Ascending aorta (tissue), 2 donors: Measurements from ENCODE around the gene FAM111B. TPM values are rescaled to one million over a fixed set of nuclear protein-coding genes. Genes with fewer than 3 reads are reported as not detected.
A peak's percentile ranks its signal among the peaks of the same experiment; 100 is the strongest.
"Not testable (repeated sequence)": the region's sequence is repeated elsewhere in the genome, so short reads cannot be mapped to it uniquely, and the experiment has no call there.

Source experiments
- DNase-seq, 2 donors: peaks; one replicate each; pipeline ENCODE4 v3.0.0-alpha.2; 2019; ENCODE audit warnings: low spot score in 2 of 2
- H3K27ac ChIP-seq, 2 donors: fragments of 200-600 bp; sonication (generic); one replicate each; pipeline ENCODE4 v1.5.1; 2016 to 2017; ENCODE audit warnings: mild to moderate bottlenecking in 1 of 2
- H3K27me3 ChIP-seq: fragments of 200-600 bp; sonication (generic); one replicate; pipeline ENCODE4 v1.5.1; 2017
- H3K36me3 ChIP-seq, 2 donors: fragments of 200-600 bp; sonication (generic); one replicate each; pipeline ENCODE4 v1.5.1; 2016
- H3K4me1 ChIP-seq, 2 donors: fragments of 200-600 bp; sonication (generic); one replicate each; pipeline ENCODE4 v1.5.1; 2016 to 2017; ENCODE audit warnings: mild to moderate bottlenecking in 1 of 2
- H3K4me3 ChIP-seq, 2 donors: fragments of 200-600 bp; sonication (generic); one replicate each; pipeline ENCODE4 v1.5.1; 2016 to 2017; ENCODE audit warnings: mild to moderate bottlenecking in 1 of 2
- H3K9me3 ChIP-seq, 2 donors: fragments of 200-600 bp; sonication (generic); one replicate each; pipeline ENCODE4 v1.5.1; 2016
- intact Hi-C: fragments of 100-400 bp; cut with DNase I; formaldehyde crosslinking; loops from one replicate; pipeline ENCODE4 v1.15.1; 2023
- total RNA-seq: library from RNA; depleted of rRNA; stranded (reverse); fragments of >200 nt; gene quantifications from one replicate; pipeline ENCODE4 v1.1.0, GENCODE V29; 2016
- TF ChIP-seq, protein P1 (sequence below), 3 experiments: fragments of 200-600 bp in 2 of 3; fragments of 450-650 bp in 1 of 3; sonication (generic) in 2 of 3; IDR thresholded peaks; one replicate each; pipeline ENCODE4 v1.5.1; 2016 to 2019; ENCODE audit warnings: antibody characterized with exemption in 3 of 3, mild to moderate bottlenecking in 1 of 3, moderate library complexity in 1 of 3

FAM111B gene
- total RNA-seq, 1 donor from 2014 or later, result not detected

DNA sequence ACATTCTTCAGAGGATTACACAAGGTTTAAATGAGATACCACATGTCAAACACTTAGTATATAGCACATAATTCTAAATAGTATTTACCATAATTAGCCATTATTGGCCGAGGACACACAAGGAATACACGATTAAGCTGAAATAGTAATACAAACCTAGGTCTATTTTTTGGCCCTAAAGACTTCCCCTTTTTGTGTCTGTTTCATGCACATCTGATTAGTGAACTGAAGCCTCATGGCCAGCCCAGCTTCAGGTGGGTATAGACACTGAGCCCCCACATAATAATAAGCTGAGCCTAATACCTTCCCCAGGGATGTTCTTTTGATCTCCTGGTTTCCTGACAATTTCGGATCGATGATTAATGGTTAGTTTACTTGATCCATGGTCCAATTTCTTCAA, 18.9 kb upstream of the FAM111B start:
- Histone ChIP-seq H3K9me3 (no peaks in the 10 kb centered on the region), H3K4me3 (no peak overlapping the region), H3K36me3 (no peaks in the 10 kb centered on the region), H3K27ac (no peak overlapping the region), H3K4me1 (no peaks in the 10 kb centered on the region), H3K27me3 (no peaks in the 10 kb centered on the region)
- TF ChIP-seq, protein P1, sequence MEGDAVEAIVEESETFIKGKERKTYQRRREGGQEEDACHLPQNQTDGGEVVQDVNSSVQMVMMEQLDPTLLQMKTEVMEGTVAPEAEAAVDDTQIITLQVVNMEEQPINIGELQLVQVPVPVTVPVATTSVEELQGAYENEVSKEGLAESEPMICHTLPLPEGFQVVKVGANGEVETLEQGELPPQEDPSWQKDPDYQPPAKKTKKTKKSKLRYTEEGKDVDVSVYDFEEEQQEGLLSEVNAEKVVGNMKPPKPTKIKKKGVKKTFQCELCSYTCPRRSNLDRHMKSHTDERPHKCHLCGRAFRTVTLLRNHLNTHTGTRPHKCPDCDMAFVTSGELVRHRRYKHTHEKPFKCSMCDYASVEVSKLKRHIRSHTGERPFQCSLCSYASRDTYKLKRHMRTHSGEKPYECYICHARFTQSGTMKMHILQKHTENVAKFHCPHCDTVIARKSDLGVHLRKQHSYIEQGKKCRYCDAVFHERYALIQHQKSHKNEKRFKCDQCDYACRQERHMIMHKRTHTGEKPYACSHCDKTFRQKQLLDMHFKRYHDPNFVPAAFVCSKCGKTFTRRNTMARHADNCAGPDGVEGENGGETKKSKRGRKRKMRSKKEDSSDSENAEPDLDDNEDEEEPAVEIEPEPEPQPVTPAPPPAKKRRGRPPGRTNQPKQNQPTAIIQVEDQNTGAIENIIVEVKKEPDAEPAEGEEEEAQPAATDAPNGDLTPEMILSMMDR (IDR thresholded peaks at IDR 0.05), result no peak
- DNase-seq, result no peak
- intact Hi-C loops, result no loop called here

DNA sequence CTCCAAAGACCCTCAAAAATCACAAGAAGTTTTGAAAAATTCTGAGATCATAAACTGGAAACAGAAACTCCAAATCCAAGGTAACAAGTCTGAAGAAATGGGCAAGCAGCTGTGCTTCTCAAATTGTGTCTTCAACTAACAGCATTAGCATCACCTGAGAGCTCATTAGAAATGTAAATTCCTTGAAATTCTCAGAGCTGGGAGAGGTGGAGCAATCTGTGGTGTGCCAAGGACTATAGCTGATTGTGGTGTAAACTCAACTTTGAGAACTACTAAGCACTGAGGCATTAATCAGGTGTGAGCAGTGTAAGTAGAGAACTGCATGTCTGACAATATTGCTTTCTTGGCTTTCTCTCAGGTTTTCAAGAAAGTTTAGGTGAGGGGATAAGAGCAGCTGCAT, 13.5 kb upstream of the FAM111B start:
- H3K4me3 ChIP-seq, H3K27me3 ChIP-seq, H3K36me3 ChIP-seq, intact Hi-C loops, H3K9me3 ChIP-seq, H3K27ac ChIP-seq, H3K4me1 ChIP-seq, DNase-seq: not testable (repeated sequence)

DNA sequence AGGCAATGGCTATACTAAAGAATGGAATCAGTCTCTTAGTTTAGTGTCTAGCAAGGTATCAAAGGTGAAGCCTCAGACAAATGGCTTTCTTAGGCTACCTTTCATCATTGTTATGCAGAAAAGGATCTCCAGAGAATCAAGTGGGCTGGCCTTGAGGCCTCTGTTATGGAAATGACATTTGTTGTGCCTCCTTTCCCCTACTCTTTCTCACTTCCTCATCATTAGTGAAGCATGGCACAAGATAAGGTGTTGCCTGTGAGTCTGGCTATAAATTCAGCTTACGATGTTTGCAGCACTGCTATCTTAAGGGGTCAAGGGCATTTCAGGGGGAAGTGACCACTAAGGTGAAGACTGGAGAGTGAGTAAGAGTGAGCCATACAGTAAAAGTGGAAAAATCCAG, 11.8 kb upstream of the FAM111B start:
- not testable (repeated sequence) for H3K9me3 ChIP-seq, H3K27me3 ChIP-seq, H3K4me1 ChIP-seq, H3K27ac ChIP-seq, H3K36me3 ChIP-seq, H3K4me3 ChIP-seq, DNase-seq
- intact Hi-C loops, result loop anchor here (5.0 kb wide), 1 partner anchor 62 kb away; no protein-coding TSS in a partner anchor

DNA sequence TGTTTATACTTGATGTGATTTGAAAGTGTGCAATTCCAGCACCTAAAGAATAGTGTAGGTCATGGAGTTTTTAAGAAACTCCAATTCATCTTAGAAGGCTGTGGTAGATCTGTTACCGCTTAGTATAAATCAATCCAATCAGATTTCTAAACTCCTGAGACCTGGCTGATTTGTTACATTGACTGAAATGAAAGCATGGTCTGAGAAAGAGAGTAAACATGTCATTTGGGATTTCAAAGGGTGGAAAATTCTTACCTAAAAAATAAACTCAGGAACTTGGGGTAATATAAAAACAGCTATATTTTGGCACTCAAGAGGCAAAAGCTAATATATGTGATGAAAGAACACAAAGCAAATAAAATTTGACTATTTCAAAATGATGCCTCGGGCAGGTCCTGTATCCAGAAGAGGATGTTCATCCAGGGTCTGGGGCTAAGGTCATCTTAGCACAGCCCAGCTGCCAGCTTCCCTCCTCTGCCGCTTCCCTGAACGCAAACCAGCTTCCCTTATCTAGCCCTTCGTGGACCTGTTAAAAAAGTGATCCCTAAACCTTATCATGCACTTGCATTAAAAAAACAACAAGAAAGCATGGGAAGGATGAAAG, 11.0 kb upstream of the FAM111B start:
- not testable (repeated sequence) for H3K27me3 ChIP-seq, H3K4me1 ChIP-seq, H3K36me3 ChIP-seq, H3K9me3 ChIP-seq, H3K4me3 ChIP-seq, H3K27ac ChIP-seq, DNase-seq
- intact Hi-C loops, result loop anchor here (5.0 kb wide), 1 partner anchor 61 kb away; no protein-coding TSS in a partner anchor

DNA sequence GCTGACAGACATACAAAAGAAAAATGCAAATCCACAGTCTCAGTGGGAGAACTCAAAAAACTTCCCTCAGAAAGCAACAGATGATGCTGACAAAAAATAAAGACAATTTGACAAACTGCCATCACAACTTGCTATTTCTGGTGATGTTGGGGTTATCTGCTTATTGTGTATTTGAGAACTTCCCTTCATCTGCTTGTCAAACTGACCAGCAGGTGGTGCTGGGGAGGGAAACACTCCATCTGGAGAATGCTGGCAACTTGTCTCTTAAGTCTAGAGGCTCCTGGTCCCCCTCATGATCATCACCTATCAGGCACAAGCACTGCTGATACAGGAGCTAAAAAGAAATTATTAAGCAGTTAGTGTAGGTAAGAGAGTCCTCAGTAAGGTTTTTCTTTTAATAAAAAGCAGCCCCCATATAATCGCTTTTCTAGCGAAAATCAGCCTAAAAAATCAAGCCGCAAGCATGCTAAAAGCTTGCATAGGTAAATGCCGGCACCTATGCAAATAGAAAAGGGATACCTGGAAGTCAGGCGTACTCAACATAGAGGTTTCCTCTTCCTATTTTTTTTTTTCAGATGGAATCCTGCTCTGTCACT, 9.8 kb upstream of the FAM111B start:
- no peaks in the 10 kb centered on the region for H3K9me3 ChIP-seq
- TF ChIP-seq, protein P1 (IDR thresholded peaks at IDR 0.05), result peak; percentile 33 to 58 (median 44)
- H3K36me3 ChIP-seq, result no peaks in the 10 kb centered on the region
- no peak overlapping the region for H3K4me3 ChIP-seq
- peaks cover 0 to under 1% of the 10 kb centered on the region in 2 donors for H3K4me1 ChIP-seq
- intact Hi-C loops, result loop anchor here (1.0 to 5.0 kb wide), 2 partner anchors 39 to 60 kb away; no protein-coding TSS in a partner anchor
- H3K27me3 ChIP-seq, result no peaks in the 10 kb centered on the region
- no peak overlapping the region for H3K27ac ChIP-seq
- peak in 1 of 2 donors; percentile 74 for DNase-seq

DNA sequence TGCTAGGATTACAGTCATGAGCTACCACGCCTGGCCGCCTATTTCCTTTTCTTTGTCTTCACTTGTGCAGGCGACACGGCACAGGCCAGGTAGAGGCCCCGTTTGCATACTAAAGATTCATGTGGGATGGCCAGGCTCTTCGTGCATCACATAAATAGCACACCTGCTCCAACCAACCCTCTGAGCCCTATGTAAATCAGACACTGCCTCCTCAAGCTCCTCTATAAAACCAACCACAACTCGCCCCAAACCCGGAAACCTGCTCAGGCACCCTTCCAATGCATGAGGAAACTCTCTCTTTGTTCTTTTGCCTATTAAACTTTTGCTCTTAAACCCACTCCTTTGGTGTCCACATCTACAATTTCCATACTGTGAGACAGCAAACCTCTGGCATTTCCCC, 9.1 kb upstream of the FAM111B start:
- not testable (repeated sequence) for H3K36me3 ChIP-seq, H3K4me1 ChIP-seq, H3K27ac ChIP-seq, DNase-seq, H3K27me3 ChIP-seq, H3K9me3 ChIP-seq, H3K4me3 ChIP-seq
- intact Hi-C loops, result loop anchor here (1.0 to 5.0 kb wide), 2 partner anchors 38 to 59 kb away; no protein-coding TSS in a partner anchor

DNA sequence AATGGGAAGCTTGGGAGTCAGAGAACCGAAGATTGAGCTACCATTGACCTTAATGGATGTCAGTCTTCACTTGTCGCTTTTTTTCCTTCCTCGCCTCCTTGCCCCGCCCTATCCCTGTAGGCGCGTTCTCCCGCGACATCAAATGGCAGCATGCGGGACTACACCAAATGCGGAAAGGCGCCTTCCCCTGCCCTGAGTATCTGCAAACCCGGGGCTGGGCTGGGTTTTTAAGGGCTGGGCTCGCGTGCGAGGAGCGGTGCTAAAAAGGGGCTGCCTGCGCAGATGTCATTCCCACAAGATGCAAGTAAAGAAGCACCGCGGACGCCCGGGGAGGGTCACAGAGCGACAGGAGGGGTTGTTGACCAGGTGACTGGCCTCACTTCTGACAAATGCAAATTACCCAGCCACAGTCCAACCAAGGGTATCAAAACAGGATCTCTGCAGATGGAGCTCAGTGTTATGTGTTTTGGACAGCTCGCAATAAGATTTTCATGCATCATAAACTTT, 4.7 kb upstream of the FAM111B start:
- intact Hi-C loops, result no loop called here
- Histone ChIP-seq H3K36me3 (no peaks in the 10 kb centered on the region), H3K27me3 (no peaks in the 10 kb centered on the region), H3K4me3 (peak overlapping the region; percentile 16 to 52), H3K27ac (no peak overlapping the region), H3K4me1 (peaks cover 2 to 6% of the 10 kb centered on the region in 2 donors), H3K9me3 (no peaks in the 10 kb centered on the region)
- peak in 1 of 2 donors; percentile 72 for DNase-seq
- TF ChIP-seq, protein P1 (IDR thresholded peaks at IDR 0.05), result peak in 2 of 3 experiments; percentile 15 to 41

DNA sequence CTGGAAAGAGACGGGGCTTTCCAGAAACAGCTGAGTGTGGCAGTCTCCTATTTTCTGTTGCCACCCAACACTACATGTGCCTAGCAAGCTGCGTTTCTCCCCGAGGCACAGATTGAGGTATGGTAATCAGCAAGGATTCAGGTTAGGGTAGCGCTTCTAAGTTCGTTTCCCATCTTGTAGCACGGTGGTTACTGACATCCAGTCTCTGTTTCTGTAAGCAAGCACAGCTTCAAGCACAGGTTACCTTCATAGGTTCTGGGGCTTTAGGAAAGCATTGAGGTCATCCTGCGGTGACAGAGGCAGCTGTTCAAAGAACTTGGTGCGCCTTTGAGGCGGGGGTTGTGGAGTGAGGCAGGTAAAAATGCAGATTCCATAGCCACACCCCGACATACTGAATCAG, 684 bp downstream of the FAM111B start:
- H3K4me1 ChIP-seq, DNase-seq, H3K27me3 ChIP-seq, H3K9me3 ChIP-seq, H3K36me3 ChIP-seq, H3K27ac ChIP-seq: not testable (repeated sequence)
- H3K4me3 ChIP-seq, result peak overlapping the region in 1 of 2 donors; percentile 72
- intact Hi-C loops, result loop anchor here (2.0 kb wide), 1 partner anchor 35 kb away; the partner anchor contains the start of gene FAM111A
